HG02610 (cell line): ENCODE data around the gene CLASP1.
"Not testable (repeated sequence)": the region's sequence is repeated elsewhere in the genome, so short reads cannot be mapped to it uniquely, and the experiment has no call there.

ENCODE experiments used
- ATAC-seq: cut with Tn5 transposase; IDR thresholded peaks from one replicate; pipeline ENCODE4 v1.9.1; 2021; ENCODE audit warnings: mild to moderate bottlenecking, moderate library complexity; ENCODE audit not compliant: unreplicated experiment

CLASP1 gene

GRCh38 chr2:121334581-121335293 is 314.5 kb downstream of the CLASP1 start:
- ATAC-seq = no peak

- ATAC-seq = peak; percentile 95
Observed at GRCh38 chr2:121333834-121334558, 315.3 kb downstream of the CLASP1 start.

GRCh38 chr2:121333231-121333630 is 316.0 kb downstream of the CLASP1 start:
- no peak for ATAC-seq

- not testable (repeated sequence) for ATAC-seq
Observed at GRCh38 chr2:121331324-121331723, 317.9 kb downstream of the CLASP1 start.

- no peak for ATAC-seq
Observed at GRCh38 chr2:121330921-121331320, 318.3 kb downstream of the CLASP1 start.

- no peak for ATAC-seq
Observed at GRCh38 chr2:121329786-121330185, 319.5 kb downstream of the CLASP1 start.

- ATAC-seq = no peak
Observed at GRCh38 chr2:121326628-121327027, 322.6 kb downstream of the CLASP1 start.

- no peak for ATAC-seq
Observed at GRCh38 chr2:121324601-121325000, 324.7 kb downstream of the CLASP1 start.

- ATAC-seq = no peak
Observed at GRCh38 chr2:121321476-121321875, 327.8 kb downstream of the CLASP1 start.

- no peak for ATAC-seq
Observed at GRCh38 chr2:121319941-121320340, 329.3 kb downstream of the CLASP1 start.

GRCh38 chr2:121316986-121317385 is 332.3 kb downstream of the CLASP1 start:
- ATAC-seq = no peak

GRCh38 chr2:121313701-121314100 is 335.6 kb downstream of the CLASP1 start:
- not testable (repeated sequence) for ATAC-seq

GRCh38 chr2:121309801-121310200 is 339.5 kb downstream of the CLASP1 start:
- peak; percentile 83 for ATAC-seq

- no peak for ATAC-seq
Observed at GRCh38 chr2:121309323-121309722, 339.9 kb downstream of the CLASP1 start.

- ATAC-seq = no peak
Observed at GRCh38 chr2:121307048-121307447, 342.2 kb downstream of the CLASP1 start.

- ATAC-seq = no peak
Observed at GRCh38 chr2:121304941-121305340, 344.3 kb downstream of the CLASP1 start.

GRCh38 chr2:121303531-121304263 is 345.6 kb downstream of the CLASP1 start:
- no peak for ATAC-seq

GRCh38 chr2:121301190-121301589 is 348.1 kb downstream of the CLASP1 start:
- not testable (repeated sequence) for ATAC-seq

- ATAC-seq = no peak
Observed at GRCh38 chr2:121298476-121298875, 350.8 kb downstream of the CLASP1 start.

- ATAC-seq = not testable (repeated sequence)
Observed at GRCh38 chr2:121297866-121298265, 351.4 kb downstream of the CLASP1 start.

GRCh38 chr2:121297217-121297830 is 351.9 kb downstream of the CLASP1 start:
- no peak for ATAC-seq
